Stimulated activated CD8-positive, alpha-beta memory T cell treated with anti-CD3 and anti-CD28 coated beads, Interleukin-2, amount 100 ng/mL, for 1 hour (primary cell): ENCODE data around the gene ITGA4.

Experiments used
- DNase-seq, 2 donors: peaks; one replicate each; pipeline ENCODE4 v3.0.0-alpha.2; 2020; ENCODE audit warnings: low read depth in 2 of 2

Gene ITGA4

GRCh38 chr2:181515719-181516118, 58.5 kb downstream of the ITGA4 start:
- DNase-seq, result no peak

DNA sequence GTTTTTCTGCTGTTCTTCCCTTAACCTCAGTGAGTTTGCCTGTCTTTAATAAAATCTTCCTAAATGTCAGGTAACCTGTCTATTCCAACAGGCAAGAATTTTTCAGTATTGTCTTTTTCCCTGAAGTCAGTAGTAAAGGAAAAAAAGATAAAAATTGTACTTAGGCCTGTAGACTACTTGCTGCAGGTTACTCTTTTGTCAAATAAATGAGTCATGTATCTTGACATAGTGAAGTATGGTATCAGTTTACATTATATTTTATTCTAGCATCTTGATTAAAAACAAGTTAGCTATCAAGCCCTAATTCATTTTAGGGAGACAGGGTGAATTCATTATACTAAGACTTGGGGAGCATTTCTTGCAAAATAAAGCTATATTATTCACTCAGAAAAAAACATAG, 59.8 kb downstream of the ITGA4 start:
- no peak for DNase-seq

DNA sequence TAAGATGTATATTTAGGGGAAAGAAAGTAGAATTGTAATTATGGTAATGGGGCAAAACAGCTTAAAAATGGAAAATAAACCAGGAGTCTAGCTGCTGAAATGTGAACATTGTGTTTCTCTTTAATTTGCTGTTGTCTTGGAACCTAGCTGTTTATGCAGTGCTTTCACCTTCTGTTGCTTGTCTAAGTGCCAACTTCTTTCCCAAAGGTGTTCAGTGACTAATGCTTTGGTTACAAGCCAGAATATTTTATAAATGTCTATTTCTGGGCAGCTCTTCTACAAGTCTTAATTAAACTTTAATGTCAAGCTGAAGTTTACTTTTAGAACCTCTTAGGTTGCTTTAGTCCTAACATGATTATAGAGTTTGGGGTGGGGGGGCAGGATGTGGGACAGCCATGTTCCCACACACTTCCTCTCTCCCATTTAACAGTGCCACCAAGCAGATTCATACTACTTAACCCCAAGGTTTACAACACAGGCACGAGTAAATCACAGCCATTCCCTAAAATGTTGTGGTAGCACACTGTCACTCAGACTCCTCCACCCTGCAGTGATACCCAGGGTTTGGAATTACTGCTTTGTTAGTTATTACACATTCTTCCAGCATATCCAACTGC, 60.6 kb downstream of the ITGA4 start:
- DNase-seq, result no peak

- DNase-seq, result no peak
Observed at GRCh38 chr2:181520253-181520652, 63.1 kb downstream of the ITGA4 start.

DNA sequence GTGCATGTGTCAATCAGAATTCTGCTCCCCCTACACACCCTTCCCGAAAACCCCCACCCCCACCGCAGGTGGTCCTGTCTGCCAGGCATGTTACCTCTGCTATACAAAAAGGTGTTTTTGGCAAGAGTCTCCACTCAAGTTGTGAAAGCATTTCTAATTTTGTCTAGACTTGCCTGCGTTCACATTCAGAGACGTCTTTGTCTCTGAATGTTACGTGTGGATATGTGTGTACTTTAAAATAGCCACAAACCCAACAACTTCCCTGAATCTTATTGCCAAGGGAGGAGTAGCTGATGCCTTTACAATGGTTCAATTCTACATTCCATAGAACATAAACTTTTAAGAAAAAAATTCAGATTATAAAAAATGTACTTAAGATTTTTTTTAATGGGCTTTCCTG, 66.6 kb downstream of the ITGA4 start:
- DNase-seq, result no peak

DNA sequence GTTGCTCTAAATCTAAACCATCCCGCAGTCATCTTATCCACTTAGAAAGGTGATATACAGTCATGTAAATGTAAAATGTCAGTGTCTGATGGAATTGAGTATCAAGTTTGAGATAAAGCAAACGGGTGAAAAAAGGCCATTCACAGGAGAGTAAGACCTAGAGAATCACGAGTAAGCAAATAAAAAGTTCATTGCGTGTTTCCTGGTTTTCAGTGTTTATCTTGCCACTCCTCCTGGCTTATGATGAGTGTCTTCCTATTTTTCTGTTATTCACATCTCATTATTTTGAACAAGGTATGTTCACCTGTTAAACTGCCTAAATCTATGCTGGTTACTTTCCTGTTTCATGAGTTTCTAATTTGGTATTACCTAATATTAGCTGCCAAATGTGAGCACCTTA, 68.8 kb downstream of the ITGA4 start:
- no peak for DNase-seq

GRCh38 chr2:181527058-181527457, 69.9 kb downstream of the ITGA4 start:
- DNase-seq, result no peak

GRCh38 chr2:181528441-181528840, 71.3 kb downstream of the ITGA4 start:
- no peak for DNase-seq

DNA sequence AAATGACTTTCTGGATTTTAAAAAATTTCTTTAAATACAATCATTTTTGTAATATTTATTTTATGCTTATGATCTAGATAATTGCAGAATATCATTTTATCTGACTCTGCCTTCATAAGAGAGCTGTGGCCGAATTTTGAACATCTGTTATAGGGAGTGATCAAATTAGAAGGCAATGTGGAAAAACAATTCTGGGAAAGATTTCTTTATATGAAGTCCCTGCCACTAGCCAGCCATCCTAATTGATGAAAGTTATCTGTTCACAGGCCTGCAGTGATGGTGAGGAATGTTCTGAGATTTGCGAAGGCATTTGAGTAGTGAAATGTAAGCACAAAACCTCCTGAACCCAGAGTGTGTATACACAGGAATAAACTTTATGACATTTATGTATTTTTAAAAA, 79.5 kb downstream of the ITGA4 start:
- DNase-seq, result no peak

GRCh38 chr2:181540421-181540820, 83.2 kb downstream of the ITGA4 start:
- no peak for DNase-seq

- no peak for DNase-seq
Observed at GRCh38 chr2:181542170-181542569, 85.0 kb downstream of the ITGA4 start.

DNA sequence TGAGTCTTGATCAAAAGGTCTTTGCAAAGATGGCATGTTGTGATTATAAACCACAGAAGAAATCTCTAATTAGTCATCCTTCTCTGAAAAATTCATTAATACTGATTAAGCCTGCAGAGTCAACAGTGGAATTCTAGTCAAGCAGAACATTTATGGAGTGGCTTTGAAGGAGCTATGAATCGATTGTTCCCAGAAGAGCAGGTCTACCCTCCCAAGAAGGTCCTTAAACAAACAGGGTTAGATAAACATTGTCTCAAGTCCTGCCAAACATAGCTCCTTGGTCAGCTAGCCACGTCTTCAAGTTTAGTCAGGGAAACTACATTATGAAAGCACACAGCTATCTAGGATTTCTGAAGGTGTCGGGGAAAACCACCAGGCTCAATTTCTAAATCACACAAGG, 88.9 kb downstream of the ITGA4 start:
- DNase-seq, result no peak

GRCh38 chr2:181552808-181553207, 95.6 kb downstream of the ITGA4 start:
- no peak for DNase-seq

DNA sequence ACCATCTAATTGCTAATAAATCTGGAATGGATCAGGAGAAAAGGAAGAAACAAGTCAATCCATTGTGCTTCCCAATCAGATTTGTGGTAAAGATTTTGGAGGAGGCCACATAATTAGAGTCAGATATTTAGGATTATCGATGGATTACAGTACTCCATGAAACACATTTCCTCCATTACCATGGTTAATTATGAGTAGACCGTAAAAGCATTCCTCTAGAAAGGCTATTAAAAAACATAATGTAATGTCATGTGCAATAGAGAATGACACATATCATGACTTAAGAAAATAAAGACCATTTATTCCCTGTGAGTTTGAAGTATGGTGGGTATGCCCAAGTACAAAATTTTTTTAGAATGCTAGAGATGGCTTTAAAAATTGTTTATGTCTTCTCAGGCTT, 96.1 kb downstream of the ITGA4 start:
- DNase-seq, result no peak

DNA sequence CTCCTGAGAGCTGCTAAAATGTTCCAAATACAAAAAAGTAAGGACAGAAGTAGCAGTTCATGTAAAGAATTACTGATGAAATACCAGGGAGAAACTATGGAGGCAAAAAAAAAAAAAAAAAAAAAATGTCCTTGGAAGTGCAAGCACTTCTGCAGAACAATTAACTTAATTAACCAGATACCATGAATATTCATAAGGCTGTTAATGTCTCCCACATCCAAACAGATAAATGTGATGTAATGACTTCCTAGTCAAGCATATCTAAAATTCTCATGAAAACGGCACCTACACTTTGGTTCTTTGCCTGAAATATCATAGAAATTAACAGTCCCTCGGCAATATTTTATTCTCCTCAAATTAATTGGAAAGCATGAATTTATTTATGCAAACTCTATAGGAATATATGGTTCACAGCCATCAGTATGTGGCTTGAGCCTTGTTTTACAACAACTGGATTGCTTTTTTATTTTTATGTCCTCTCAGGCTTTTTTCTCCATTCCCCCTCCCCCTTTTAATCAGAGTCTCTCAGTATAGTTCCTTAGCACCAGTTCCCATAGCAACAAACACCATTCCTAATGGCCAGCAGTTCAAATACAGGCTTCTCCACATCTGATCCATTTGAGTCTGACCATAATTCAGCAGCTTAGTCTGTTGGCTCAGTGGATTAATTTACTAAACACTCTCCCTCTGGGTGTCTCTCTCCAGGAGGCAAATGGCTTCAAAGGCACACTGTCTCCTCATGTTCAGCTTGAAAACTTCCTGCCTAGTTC, 97.1 kb downstream of the ITGA4 start:
- no peak for DNase-seq

DNA sequence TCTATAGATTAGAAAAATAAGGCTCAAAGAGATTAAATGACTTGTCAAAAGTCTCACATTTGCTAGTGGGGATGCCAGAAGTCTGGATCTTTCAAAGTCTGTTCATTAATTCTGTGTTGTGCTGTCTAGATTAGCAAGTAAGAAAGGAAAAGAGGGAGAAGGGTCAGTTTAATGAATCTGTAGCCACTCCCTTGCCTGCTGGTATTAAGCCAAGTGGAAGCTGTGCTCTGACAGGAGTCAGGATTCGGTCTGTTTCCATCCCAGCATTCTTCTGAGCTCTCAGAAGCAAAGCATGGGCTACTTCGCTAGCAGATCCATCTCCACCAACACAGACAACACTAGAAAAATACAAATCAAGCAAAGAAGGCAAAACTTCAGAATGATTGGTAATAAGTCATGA, 101.2 kb downstream of the ITGA4 start:
- DNase-seq, result no peak

GRCh38 chr2:181563101-181563692, 106.0 kb downstream of the ITGA4 start:
- no peak for DNase-seq

DNA sequence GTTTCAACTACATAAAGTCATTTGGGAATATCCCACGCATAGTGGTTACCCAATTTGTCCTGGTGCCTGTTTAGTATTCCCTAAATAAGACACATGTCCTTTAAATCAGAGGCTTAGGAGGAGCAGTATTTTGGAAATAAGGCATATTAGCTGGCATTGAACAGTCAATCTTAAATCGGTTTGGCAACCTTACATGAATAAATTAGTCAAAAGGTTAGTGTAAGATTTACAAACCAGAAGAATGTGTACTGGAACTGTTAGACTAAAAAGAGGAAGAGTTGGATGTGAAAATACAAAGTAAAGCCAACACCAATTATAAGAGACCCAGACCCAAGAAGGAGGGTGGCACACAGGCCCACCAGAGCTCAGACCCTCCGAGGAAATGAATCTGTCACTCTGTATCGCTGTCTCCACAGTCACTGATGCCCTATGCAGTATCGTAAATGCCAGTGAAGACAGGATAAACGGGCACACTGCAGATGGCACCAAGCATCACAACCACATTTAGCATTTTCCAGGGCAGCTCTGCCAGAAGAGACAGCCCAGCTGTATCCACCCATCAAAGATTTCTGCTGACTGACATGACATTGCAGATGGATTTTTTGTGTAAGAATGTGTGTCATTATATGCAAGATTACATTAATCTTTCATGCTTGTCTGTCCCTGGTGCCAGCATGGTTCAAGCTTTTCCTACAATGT, 109.3 kb downstream of the ITGA4 start:
- DNase-seq, result no peak

GRCh38 chr2:181570059-181570458, 112.9 kb downstream of the ITGA4 start:
- DNase-seq, result no peak

DNA sequence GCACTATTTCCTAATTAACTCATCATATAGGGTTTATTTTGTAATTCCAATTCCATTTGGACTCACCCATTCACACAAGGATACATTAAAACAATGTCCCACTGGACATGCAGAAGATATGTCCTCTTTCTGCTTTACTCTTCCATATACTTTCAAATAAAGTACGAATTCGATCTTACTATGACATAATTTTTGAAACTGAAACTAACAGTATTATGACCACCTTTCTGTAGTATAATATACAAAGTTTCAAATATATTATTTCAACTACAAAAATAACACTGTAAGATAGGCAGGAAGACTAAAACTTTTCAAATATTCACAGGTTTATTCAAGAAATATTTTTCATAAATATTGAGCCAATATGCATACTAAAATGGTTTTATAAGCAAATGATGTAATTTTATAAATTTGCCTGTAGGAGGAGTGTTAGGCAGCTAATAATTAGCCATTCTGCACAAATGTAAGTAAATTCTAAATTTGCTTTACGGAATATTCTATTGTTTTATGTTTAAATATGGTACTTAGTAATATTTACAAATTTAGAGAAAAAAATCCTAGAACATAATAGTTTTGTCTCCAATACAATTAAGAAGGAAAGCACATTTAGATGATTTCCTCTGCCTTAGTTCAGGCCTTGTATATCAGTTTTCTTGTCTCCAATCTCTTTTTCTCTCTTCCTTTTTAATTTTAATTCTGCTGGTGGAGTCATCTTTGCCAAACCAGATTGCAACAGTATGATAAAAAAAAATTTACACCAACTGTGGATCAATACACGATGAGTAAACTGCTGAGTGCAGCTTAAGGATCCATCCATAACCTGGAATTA, 113.9 kb downstream of the ITGA4 start:
- no peak for DNase-seq

DNA sequence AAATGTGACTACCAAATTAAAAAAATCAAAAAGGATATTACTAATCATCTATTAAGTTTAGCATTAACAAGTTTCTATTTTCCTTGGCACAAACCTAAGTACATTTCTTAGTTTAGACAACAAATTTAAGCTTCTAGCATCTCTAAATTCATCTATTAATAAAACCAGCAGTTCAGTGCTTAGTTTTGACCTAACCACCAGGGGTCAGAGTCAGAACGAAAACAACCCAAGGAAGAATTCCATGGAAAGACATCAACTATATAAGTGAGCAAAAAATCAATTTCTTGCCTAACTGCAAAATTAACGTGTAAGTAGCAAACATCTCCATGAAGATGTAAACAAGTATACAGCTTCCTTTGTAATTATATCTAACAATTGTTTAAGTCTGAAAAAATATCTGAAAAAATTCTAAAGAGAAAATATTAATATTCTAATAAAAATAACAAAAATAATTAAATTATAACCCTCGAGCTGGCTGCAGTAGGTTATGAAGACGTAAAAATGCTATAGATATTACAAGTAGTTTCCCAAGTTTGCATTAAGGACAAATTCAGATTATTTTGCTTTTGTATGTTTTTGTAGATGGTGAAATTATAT, 116.1 kb downstream of the ITGA4 start:
- DNase-seq, result no peak
